NCI-H128 (cell line): ENCODE measurements around the gene TNNI3K.

ENCODE experiments used
- DNase-seq: peaks from one replicate; lab custom pipeline; 2025; ENCODE audit not compliant: unreplicated experiment; lab: John Stamatoyannopoulos, UW

The TNNI3K gene

DNA sequence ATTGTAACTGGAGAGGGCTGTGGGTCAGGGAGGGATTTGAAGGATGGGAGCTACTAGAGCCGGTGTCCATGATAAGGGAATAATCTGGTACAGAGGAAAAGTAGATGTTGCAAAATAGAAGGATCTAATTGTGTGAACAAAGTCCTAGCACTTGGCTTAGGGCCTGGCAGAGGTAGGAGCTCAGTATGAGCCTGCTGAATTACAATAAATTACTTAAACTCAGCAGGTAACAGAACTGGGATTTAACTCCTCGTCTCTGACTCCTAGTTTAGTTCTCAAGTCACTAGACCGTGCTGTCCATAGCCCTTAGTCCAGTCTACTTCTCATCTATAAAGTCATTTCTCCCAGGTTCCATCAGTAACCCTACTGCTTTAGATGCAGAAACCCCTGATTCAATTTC lies 157.0 kb downstream of the TNNI3K start:
- DNase-seq: no peak

DNA sequence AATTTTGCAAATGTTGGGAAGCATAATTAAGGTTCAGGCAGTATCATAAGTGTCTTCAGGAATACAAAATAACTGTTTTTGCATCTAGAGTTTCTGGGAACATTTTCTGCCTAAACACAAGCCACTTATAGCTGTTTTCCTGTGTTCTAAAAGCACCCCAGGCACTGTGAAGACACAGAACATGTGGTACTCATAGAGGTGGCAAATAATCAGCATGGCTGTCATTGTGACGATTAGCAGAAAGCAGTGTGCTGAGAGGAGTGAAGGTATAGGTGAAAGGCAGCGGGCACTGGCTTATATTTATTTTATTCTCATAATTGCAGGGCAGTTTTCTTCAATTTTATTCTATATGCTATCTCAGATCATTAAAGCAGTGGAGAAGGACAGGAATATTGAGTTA lies 157.7 kb downstream of the TNNI3K start:
- DNase-seq: no peak

DNA sequence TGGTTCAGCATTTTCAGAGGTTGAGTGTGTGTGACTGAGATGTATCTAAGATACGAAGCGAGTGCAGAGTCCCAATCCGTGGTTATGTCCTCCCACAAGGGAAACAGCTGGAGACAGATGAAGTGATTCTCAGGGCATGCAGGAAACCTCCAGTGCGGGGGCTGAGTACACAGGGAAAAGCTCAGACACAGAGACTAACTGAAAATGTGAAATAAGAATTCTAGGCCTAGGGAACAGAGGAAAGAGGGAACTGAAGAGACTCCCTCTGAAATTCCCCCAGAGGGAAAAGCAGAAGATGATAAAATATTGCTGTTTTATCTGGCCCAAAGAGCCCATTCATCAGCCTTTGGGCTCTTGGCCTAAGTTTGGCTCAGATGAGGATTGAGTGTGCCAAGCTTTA lies 160.4 kb downstream of the TNNI3K start:
- DNase-seq: no peak

DNA sequence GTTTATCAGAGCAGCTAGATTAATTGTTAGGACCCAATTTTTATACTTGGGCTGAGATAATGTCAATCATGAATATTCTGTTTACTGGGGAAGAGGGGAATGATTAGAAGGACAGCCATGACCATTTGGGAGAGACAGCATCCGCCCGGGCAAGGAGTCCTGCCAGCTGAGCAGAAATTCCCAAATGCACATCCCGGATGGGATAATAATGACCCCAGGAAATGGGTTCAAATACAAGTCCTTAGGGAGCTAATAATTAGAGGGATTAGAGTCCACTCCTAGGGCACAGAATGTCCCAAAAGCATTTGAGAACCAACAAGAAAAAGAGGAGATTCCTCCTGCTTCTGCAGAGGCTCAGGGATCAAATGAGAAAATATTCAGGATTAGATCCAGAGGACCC lies 161.3 kb downstream of the TNNI3K start:
- DNase-seq: no peak

DNA sequence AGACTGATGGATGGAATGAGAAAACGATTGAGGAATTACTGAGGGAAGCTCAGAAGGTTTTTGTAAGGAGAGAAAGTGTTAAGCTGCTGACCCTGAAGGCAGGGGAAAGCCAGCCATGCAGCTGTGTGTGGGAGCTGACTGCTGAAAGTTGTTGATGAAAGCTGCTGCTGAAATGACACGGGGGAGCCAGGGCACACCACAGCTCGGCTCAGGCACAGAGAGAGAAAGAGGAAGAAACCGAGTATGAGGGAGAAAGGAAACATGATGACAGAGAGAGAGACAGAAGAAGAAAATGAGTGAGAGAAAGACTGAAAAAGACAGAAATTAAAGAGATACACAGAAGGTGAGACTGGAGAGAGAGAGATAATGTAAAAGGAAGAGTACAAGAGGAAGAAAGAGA lies 161.7 kb downstream of the TNNI3K start:
- DNase-seq: no peak

DNA sequence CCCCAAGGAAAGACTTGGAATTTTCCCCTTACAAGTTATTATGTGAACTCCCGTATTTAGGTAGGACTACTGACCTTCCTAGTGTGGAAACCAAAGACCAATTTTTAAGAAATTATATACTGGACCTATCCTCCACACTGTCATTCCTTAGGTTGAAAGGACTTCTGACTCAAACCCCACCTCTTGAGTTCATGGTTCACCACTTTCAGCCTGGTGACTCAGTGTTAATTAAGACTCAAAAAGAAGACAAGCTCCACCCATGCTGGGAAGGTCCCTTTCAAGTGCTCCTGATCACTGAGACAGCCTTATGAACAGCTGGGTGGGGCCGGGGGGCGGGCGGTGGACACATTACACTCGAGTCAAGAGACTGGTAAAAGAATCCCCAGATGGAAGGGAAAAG lies 164.1 kb downstream of the TNNI3K start:
- no peak for DNase-seq

DNA sequence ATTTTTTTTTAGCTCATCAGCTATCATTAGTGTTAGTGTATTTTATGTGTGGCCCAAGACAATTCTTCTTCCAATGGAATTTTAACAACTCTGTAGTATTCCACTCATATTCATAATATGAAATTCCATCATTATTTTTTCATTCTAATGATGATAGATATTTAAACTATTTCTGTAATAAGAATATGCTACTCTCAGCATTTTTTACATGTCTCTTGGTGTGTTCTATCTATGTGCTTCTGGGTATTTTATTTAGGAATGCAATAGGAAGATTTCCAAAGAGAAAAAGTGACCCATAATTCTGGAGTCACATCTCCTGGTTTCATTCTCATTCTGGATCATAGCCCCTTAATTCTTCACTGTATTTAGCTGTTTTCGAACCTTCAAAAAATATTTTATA lies 167.7 kb downstream of the TNNI3K start:
- no peak for DNase-seq

DNA sequence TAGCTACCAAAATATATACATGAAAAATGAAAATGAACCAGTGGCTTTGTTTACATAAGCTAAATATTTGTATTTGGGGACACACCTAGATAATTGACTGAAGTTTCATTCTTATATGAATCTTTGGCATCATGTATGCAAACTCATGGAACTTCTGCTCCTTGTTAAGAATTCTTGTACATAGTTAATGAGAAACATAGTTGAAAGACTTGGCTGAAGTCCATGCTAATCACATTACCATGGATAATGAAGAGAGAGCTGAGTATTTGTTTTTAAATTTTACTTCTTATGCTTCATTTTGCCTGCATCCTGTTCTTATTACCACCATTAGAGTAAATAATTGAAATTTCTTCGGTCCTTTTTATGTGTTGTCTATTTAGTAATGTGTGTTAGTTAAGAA lies 168.4 kb downstream of the TNNI3K start:
- no peak for DNase-seq

DNA sequence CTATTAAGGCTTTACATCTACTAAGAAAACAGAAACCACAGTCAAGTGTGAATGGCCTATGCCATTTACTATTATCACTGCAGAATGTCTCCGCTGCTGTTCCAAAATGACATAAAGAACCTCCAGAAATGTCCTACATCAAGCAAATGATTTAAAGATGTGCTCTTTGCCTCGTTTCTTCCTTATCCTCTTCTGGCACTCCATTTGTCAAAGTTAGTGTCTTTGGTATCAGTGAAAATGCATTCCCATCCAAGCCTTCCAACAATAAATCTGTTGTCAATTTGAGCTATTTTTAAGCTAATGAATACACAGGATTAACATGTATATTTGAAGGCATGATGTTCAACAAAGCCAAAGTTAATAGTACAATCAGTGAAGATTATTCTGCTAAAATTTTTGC lies 171.6 kb downstream of the TNNI3K start:
- no peak for DNase-seq

DNA sequence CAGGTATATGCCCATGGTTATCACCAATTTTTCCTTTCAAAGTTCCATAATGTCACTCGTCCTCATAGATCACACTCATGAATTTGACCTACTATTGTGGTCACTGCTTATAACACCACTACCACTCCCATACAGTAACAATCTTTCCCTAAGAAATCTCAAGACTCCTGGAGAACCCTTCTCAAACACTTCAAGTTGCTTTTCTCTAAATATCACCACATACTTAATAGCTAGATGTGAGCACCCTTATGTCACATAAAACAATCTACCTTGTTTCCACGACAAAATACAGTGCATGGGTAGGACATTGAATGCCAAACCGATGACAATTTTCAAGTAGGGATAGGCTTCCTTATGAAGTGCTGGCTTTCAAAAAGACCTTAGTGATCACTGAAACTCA lies 172.7 kb downstream of the TNNI3K start:
- no peak for DNase-seq

DNA sequence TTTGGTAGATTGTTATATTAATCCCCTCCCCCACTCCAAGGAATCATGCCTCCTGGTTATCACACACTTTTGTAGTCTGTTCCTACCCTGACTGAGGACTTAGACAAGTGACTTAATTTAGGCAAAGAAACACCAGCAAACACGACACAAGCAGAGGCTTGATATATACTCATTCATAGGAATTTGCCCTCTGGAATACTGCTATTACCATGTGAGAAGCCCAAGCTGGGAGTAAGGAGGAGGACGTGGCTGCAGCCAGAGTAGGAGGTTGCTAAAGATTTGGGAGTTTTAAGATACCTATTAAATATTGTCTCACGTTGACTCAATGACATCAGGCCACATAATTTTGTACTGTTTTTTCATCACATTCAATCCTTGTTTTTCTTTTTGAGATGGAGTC lies 177.1 kb downstream of the TNNI3K start:
- DNase-seq: no peak

DNA sequence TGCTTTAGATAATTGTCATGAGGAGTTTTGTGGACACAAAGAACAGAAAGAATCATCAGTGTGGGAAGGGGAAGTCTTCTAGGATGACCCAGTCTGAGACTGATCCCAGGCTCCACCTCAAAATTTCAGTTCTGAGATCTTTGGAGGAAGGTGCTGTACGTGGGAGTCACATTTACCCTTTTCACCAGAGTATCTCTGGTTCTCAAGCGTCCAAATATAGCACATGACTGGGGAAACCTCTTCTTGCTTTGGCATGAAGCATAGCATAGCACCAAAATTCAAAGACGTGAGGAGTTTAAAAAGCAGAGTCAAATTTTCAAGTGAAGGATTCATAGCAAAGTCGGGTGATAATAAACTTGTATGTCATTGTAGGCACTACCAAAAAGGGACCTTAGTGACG lies 180.7 kb downstream of the TNNI3K start:
- DNase-seq: no peak

DNA sequence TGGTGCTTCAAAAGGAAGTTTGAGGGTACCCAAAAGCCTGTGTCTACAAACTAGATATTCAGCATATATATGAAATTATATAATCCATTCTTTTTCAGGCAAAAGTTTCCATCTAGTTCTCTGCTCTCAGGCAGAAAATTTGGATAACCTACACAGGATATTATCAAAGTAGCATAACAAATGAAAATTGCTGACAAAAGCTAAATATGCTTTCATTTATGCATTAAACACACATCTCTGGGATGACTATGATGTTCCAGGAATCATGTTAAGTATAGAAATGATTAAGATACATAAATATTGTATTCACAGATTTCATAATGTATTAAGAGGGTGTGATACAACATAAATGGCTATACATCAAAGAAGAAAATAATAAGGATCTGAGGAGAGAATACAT lies 184.4 kb downstream of the TNNI3K start:
- DNase-seq: no peak

DNA sequence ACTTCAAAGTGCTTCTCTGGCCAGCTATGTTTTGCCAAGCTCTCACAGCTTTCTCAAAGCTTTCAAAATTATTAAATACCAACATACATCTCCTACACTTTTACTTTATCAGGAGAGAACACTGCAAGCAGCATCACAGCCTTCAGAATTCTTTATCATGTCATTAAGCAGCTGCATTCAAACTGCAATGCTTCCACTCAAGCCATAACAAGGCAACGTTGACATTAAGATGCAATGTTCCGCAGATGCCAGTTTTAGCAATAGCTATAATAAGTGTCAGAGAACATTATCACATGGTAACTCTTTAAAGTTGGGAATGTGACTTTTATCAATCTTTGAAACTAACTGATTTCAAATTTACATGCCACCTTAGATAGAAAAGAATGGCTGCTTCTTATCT lies 185.3 kb downstream of the TNNI3K start:
- DNase-seq: no peak

DNA sequence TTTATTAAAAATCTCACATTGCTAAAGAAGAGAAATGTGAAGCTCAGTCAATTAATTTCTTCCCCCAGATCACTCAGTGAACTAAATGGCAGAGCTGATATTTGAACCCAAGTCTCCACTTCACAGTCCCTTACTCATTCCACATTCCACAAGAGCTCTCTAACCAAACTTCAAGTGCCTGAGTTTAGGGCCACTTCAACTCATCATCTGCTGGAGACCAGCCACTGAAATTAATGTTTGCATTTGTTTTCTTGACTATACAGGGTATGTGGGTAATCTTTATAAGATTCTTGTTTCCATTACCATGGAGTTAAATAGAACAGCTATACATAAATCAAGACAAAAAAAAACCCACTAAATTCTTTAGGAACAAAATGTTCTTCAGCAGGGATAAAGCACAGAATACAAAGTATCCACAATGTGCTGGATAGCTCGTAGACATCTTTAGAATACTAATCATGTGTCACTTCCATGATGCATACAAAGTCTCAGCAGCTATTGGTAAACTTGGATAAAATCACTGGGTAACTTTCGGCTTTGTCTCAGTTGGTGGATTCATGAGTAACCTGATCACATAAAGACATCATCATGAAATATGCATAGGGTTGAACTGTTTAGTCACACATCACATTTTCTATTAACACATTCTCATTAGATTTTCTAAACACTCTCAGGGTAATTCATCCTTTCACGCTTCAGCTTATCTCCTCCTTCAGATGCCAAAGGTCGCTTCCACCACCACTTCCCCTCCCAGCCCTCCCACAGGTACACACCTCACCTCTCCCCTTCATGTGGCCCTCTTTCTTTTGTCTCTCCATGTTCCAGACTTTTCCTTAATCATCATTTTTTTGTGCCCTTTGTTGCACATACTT lies 187.5 kb downstream of the TNNI3K start:
- DNase-seq: no peak

DNA sequence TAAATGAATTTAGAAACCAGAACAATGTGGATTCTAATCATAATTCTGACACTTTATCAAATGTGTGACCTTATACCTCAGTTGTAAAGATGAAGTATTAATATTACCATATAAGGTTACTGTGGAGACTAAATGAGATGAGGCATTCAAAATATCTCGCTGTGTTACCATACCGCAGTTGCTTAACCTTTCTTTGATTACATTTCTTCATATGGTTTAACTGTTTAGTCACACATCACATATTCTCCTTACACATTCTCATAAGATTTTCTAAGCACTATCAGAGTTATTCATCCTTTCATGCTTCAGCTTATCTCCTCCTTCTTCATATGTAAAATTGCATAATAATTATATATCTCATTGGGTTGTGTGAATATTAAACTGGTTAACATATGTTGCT lies 188.3 kb downstream of the TNNI3K start:
- no peak for DNase-seq

DNA sequence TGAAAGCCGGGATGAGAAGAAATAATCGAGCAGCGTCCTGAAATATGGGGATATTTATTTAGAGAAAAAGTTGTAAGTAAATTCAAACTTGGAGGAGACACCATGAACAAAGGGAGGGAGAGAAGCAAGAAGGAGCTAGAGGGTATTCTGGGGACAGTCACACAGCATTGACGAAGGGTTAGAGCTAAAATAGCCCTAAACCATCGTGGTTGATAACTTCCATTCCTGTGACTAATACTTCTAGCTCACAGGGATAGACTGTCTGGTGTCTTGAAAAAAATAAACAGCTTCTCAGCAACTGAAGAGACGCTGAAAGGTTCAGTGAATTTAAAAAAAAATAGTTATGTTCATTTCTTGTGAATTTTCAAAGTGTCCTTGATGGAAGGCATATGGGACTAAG lies 190.5 kb downstream of the TNNI3K start:
- DNase-seq: no peak

DNA sequence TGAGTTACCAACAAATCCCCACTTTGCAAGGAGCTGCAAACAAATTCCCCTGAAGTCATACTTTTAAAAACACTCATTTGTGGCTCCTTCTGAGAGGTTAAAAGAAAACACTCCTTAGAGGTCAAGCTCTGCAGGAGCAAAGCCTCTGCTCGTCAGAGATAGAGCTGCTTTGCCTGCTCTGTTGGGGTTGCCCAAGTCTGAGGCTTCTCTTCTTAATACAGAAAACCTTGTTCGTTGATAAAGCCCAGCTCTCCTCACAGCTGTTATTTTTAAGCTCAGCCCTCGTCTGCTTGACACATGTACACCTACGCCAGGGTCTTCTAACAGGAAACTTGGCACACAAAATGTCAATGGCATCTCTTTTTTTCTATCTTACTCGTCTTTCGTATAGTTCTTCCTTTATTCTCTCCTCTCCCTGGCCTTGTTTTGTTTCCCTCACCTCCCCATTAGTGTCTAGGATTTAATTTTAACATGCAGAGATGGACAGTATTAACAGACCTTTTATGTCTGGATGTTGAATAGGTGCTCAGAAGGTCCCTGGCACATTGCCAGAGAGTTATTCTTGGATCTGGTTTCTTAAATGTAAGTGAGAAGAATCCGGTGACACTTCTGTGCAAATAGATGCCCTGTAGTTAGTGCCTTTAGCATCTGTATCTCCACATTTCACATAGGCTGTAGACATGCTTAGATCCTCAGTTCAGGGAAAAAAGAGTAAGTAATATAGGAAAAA lies 191.2 kb downstream of the TNNI3K start:
- peak; percentile 28 for DNase-seq

DNA sequence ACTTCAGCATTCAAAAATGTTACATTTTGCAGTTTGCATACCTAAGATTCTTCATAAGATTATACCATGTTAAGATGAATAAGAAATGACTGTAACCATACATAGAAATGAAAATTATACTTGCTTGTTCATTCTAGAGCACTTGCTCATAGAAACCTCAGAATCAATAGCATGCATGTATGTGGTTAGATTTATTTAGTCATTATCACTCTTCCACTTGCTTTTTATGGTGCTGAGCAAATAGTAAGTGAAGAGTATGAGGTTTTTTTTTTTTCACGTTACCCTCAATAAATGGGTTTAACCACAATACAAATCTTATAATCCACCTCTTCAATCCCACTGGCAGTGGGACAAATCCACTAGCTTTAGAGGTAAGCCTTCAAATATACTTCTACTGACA lies 192.5 kb downstream of the TNNI3K start:
- no peak for DNase-seq

DNA sequence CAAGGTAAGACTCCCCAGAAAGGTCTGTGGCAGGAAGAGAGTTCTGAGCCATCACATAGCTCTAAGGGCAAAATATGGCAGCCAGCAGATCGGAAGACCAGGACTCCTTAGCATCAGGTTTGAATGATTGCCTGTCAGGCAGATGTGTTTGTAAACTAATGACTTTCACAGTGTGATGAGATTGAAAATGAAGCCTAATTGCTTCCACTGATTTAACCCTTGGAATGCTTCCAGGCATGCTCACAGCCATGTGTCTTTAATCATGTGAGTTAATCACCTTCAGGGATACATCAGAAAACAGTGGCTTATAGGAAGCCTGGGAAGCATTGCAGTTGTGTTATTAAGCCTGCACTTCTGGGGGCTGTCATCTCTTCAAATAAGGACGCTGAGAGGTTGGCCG lies 194.4 kb downstream of the TNNI3K start:
- no peak for DNase-seq

DNA sequence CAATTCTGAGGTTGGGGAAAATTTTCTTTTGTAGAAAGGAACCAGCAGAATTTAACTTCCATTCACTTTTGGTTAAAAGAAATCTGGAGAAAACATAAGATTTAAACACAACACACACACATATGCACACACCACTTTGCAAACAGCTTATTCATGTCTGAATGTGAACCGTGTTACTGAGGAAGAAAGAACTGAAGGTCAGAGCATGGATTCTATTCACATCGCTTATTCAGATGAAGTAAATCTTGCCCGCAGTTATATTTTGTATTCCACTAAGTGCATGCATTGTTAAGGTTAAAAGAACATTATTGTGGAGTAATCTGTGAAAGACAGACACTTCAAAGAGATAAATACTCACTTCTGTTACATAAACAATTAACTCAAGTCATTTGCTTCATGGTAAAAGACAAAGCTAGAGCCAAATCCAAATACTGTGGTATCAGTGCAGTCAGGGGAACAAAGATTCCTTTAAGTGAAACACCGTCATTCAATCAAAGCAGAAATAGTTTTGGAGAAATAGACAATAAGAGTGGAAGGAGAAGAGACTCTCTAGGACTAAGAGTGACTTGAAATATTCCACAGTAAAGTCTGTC lies 195.3 kb downstream of the TNNI3K start:
- DNase-seq: no peak

DNA sequence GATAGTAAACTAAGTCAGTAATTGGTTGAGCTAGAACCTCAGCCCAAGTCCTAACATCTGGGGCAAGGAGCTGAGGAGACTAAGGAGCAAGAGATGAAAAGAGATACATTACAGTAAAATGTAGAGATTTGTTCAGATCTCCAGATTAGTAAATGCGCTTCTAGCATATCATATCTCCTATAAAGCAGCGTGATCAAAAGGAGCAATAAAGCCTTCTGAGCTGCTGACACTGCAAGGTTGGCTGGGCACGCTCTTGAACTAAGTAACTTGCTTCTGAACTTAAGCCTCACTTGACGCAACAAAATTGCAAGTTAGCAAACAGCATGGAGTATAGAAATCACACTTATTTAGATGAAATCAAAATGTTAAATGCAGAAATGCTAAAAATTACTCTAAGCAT lies 196.3 kb downstream of the TNNI3K start:
- DNase-seq: no peak
